COR-L47 (cell line): ENCODE data around the gene SMPD3.

Experiments
- DNase-seq: peaks from one replicate; lab custom pipeline; 2025; lab: John Stamatoyannopoulos, UW

SMPD3 gene

DNA sequence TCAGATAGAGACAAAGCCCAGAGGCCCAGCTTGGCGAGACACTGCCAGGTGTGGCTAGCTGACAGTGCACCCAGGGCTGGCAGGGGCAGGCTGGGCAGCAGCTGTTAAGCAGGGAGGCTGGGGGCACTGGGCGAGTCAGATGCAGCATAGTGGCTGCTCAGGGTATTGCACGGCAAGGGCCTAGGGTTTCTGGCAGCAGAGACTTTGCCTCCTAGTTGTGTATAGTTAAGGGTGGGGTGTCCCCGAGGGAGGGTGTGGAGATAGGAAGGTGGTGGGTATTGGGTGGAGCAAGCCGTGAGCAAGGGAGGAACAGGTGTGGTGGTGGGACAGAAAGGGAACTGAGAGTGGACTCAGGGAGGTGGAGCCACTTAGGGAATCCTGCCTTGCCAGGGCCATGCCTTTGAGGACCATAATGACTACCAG is 66.0 kb downstream of the SMPD3 start:
- DNase-seq: no peak

DNA sequence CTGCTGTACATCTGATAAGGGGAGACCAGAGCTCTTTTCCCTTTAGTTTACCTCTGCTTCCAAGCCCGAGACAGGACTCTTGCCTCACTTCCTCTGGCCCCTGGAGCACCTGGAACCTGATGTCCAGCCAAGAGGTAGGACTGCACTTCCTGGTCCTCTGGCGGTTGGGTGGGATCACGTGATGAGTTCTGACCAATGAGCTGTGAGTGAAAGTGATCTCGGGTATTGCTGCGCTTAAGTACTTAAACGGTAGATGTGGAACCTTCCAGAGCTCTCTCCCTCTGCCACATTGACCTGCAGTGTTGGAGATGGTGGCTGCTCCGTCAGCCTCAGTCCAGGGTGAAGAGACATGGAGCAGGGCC is 67.0 kb downstream of the SMPD3 start:
- DNase-seq: no peak

DNA sequence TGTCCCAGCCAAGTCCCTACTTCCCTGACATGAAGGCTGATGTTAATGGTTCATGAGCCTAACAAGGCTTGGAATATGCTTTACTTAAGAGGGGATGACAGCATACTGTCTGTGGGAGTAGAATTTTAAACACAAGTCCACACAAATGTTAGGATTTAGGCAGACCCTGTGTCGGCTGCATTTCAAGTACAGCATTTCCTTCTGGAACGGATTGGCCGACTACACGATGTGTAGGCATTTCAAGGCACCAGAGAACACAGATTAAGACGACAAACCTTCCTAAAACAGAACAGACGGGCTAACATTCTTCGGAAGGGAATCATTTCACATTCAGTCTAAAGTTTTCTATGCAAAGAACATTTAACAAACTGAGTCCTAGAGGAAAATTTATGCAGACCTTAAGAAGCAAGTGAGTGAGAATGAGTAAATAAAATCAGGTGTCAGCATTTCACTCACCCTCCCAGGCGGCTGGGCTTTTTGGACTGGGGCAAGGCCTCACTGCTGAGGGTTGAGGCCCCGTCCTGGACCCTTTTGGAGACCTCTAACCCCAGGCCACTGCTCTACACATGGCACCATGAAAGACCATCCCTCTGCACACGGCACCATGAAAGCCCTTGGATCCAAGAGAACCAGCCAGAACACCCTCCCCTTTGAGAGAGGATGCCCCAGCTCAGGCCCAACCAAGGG is 67.5 kb downstream of the SMPD3 start:
- DNase-seq: no peak

DNA sequence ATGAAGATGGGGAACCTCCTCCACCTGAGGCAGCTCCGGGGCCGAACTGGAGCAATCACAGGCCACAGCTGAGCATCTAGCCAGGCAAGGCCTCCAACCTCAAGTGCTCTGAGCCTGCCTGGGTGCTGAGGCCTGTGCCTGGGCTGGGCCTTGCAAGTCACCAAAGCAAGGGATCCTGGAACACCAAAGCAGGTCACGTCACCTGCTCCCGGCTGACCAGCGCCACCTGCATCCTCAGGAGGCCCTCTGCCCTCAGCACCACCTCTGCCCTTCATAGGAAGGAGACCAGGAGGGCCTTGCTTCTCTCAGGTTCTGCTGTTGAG is 68.0 kb downstream of the SMPD3 start:
- no peak for DNase-seq

DNA sequence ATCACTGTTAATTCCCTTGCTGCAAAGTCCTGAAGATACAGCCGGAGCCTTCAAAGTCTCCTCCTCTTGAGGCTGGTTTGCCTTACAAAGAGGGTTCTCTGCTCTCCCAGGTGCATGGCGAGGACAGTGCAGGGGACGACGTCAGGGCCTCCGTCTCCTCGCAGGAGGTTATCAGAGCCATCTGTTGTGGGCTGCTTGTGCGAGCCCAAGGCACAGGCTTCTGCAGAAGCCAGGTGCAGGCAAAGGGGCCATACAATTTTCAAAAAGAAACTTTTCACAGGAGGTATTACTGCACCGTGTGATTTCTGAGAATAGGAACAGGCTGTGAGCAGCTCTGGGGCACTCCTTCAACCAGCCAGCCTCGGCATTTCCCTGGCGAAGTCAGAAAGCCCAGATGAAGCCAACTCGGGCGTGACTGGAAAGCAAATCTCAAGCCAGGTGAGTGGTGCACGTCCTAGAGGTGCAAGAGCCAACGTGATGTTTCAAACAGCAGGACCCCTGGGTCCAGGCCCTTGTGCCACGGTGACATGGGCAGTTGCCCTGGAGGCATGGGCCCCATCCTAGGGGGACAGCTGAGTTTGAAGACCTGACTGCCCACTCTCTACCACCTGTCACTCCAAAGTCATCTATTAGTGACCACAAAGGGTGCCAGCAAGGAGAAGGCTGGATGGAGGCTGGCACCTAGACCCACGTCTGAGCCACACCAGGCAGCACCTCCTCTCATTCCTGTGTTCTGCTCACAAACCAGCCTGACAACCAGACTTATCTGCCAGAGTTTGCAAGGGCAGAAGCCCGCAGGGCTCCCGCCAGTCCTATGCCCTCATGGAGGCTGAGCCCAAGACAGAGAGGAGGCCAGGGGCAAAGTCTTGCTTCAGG is 68.6 kb downstream of the SMPD3 start:
- no peak for DNase-seq

DNA sequence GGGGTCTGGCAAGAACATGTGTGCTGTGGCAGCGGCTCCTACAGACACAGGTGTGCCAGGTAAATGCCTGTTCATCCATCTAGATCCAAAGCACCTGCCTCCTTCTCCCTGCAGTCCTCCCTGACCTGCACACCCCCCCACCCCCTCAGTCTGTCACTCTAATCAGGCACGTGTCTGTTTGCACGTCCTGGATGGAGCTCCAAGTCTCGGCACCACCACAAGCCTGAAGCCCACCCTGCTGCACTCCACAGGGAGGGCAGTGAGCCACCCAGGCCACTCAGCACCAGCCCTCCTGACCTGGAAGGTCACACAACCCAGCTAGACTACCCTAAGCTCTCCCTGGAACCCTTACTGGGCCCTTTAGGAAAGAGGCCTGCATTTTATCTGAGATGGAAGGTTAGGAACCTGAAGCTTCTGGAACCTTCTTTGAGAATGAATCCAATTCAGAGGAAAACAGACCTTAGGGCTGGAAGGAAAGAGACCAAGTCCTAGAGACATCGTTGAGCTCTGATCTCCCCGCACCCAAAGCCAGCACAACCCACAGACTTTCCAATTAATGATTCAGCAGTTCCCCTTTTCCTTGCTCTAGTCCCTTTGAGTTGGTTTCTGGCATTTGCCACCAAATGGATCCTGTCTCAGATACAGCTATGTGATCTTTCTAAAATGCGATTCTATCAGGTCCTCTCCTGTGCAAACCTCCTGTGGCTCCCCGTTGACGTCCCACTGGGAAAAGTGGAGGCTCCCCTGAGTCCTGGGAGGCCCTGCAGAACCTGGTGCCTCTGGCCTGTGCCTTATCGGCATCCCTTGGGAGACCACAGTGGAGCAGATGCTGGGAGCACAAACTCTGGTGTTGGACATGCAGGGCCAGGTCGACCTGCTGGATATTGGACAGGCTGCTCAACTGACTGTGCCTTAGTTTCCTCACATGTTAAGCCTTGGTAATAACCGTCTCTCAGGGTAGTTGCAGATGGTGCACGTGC is 69.6 kb downstream of the SMPD3 start:
- DNase-seq: no peak

DNA sequence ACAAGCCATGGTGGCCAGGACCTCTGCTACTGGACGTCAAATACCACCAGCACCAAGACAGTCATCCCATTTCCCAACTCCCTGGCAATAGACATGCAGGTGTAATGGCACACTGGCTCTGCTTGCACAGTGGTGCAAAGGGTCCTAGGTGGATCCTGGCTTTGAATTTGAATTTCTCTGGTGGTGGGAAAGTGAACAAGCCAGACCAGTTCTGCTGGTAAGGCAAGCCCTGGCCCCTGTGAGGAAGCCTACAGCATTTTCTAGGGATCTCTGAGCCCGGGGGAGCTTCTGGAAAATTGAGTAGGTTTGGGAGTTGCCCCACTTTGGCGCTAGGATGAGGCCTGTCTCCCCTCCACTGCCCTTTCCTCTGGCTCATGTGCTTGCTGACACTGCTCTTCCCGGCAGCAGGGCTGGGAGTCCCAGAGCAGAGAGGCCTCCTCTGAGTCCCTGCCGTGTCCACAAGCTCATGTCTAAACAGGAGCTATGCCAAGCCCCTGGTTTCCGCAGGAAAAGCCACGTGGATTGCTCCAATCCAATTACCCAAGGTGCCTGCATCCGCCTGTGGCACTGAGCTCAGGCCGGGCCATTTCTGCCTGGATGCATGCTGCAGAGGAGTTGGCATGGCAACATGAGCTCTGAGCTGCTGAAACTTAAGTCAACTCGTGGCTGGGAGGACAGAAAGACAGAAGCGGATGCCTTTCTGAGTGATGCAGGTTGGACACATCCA is 70.5 kb downstream of the SMPD3 start:
- DNase-seq: no peak

DNA sequence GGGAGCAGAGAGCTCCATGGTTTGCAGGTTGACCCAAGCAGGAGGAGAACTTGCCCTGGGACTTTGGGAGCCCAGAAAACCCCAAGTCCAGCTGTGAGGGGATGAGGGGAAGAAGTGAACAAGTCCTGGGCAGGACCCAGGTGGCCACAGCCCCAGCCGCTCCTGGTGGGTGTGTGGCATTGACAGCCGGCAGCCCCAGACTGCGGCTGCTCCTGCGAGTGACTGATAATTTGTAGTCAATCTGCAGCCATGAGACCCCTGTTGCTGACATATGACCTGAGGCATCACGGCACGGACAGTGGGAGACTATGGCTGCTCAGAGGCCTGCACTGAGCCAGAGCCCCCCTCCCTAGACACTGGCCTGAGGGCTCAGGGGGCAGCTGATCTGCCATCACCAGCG is 71.1 kb downstream of the SMPD3 start:
- no peak for DNase-seq

DNA sequence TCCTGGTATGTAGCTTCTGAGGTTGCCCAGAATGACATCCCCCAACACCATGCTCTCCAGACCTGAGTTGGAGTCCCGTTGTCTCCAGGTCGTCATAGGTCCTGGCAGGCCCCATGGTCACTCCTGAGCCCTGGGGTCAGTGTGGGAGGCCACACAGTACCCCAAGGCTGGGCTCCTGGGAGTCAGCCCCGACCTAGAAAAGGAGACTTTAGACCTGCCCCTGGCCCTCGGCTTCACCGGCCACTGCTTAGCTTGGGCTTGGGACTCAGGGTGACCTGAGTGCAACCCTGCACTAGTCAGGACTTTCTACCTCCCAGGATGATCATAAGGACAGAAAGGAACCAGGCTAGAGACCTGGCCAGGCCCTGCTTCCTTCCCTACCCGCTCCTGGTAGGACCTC is 71.7 kb downstream of the SMPD3 start:
- DNase-seq: no peak

DNA sequence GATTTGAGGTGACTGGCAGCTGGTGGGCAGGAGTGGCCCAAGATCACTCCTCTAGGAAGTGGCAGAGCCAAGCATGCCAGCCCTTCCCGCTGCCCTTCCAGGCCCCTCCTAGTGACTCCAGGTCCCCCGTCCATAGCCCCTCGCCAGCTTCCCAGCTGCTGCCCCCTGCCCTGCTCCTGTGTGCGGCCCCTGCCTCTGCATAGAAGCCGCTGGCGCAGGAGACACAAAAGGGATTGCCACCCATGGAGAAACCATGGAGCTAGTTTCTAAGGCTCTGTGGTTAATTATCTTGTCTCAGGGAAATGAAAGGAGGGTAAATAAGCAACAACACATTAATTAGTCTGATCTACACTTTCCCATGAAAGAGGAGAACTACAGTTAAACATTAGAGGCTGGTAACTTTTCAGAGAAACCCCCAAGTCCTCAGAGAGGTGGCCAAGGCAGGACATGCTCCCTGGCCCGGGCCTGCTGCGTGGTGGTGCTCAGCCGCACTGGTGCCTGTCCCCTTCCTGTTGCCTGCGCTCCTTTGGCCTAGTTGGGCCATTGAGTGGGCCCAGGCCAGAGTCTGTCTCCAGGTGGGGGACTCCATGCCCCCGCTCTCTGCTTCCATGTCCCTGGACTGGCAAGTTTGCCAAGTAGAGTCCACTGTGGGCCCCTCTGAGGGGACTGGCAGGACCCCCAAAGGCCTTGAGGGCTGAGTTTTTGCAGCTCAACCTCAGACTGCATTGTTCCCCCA is 72.3 kb downstream of the SMPD3 start:
- DNase-seq: peak; percentile 74

DNA sequence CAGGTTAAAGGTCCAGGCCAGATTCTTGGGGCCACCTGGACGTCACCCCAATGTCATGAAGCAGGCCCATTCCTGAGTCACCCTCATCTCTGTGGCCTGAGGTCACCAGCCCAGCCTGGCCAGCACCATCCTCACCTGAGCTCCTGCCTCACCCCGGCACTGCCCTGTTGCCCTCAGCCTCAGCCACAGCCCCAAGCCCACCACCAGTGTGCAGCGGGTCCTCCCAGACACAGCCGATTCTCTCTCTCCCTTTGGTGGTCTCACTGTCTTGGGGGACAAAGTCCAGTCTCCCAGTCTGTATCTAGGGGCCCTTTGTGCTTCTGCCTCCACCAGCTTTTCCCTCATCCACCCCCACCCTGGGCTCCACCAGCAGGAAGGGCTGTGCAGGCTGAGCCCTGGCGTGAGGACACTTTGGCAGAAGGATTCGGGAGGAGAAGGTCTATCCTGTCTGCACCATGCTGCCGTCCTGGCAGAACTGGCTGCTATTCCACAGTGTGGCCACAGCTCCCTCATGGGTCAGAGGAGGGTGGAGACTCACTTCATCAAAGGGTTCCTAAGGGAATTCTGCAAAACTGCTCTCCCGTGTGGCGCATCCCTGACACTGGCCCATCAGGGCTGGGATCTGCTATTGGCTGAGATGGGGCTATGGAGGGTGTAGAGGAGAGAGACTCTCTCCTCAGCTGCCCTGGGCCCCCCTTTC is 73.2 kb downstream of the SMPD3 start:
- DNase-seq: peak; percentile 15

DNA sequence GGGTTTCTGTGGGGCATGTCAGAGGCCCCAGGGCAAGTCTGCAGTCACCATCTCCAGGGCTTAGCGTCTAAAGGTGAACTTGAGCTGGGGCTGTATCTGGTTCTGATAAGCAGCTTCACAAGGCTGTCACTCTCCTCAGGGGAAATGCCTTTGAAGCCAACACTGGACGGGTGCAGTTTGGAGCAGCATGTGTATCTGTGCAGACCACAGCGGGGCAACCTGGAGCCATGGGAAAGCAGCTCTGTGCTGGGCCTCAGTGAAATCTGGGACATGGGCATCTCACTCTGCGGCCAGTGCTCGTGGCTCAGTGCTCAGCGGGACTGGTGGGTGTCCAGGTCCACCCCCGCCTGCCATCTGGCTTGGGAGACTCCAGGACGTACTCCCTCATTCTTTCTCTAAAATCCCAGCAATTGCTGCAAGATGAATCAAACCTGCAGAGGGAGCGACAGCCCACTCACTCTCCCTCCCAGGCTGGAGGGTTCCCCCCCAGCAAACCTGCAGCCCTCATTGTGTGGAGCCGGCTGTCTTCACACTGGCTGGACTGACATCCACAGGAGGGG is 74.0 kb downstream of the SMPD3 start:
- no peak for DNase-seq

DNA sequence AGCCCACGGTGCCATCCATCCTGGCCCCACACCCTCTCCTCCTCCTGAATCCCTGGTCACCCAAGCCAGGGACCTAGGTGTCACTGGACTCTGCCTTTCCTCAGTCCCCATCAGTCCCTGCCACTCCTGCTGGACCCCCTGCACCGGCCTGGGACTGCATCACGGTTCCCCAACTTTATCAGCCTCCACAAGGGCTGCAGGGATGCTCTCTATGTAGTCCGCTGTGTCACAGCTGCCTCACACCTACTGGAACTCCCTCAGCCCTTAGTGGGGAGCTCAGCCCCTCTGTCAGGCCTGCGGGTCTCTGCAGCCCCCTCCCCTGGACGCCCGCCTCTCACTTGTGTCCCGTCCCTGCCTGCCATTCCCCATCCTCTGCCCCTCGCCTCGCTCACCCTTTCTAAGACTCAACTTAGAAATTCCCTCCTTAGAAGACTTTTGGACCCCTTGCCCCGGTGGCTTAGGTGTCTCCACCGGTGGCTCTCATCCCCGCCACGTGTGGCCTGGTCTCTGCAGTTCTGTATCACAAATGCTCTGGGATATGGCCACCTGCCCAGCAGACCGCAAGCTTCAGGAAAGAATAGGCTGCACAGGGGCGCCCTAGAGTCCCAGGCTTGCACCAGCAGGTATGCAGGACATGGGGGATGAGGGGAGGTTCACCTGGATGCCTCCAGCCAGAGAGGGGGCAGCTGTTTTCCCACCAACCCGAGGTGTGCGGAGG is 74.6 kb downstream of the SMPD3 start:
- DNase-seq: no peak

DNA sequence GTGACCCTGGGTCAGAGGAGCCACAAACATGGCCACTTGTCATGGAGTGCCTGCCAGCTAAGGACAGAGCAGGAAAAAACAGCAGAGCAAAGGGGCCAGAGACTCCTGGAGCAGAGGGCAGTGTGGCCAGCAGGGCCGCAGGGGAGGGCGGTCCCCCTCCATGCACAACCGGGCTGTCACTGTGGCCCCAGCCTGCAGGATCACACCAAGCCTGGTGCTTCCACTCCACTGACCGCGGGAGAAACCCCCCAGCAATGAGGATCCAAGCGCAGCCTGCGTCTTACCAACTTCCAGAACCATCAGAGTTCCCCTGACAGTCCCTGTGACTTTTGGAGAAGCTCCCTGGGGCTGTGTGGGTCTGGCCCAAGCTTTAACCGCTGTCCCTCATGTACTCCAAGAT is 75.5 kb downstream of the SMPD3 start:
- DNase-seq: no peak

DNA sequence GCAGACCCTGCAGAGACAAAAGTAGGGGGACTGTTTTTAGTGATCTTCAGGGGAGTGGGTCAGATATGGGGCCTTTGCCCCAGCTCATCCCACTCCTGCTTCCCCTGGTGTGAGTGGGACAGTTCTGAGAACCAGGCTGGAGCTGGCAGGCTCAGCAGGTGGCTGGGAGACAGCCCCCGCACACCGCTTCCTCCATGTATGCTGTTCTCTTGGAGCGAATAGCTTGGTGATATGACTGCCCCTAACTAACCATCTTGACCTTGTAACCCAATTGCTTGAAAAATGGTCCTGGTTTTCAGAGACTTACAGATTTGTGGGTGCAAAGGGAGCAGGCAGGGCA is 76.0 kb downstream of the SMPD3 start:
- no peak for DNase-seq

DNA sequence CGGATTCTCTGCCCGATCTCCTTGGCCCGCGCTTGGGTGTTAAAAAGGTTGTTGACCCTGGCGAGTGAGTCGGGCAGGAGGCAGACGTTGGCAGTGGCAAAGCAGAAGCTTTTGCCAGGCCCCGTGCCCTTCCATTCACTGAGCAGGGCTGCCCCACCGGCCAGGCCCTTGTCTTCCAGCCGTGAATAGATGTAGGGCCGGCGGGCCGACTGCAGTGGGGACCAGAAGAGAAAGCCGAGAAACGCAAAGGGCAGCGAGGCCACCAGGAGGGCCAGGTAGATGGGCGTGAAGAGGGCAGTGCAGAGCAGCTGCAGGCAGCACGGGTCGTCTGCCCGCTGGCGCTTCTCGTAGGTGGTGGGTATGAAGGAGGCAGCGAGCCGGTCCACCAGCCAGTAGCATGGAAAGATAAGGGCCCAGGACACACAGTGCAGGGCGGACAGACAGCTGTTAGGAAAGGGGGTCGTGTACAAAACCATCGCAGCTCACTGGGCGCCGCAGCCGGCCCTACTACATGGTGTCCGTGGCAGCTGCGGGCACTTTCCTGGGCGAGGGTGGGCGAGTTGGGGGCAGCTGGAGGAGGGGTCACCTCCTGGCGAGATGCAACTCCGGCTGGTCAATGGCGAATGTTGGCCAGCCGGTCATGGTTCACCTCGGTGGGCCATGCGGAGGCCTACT is 76.5 kb downstream of the SMPD3 start:
- no peak for DNase-seq

DNA sequence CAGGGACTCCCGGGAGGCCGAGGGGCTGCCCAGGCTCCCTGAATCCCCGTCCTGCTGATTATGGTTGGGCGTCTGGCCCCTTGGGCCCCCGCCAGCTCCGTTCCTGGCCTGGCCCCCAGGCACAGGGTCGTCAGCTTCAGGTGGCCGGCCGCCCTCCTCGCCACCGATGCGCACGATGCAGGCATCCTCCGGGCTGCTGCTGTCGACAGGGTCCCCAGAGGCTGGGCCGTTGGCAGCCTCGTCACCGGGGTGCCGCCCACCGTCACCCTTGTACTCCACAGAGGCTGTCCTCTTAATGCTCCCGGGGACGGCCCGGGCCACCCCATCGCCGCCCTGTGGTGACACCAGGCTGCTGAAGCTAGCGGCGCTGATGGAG is 77.0 kb downstream of the SMPD3 start:
- DNase-seq: no peak

DNA sequence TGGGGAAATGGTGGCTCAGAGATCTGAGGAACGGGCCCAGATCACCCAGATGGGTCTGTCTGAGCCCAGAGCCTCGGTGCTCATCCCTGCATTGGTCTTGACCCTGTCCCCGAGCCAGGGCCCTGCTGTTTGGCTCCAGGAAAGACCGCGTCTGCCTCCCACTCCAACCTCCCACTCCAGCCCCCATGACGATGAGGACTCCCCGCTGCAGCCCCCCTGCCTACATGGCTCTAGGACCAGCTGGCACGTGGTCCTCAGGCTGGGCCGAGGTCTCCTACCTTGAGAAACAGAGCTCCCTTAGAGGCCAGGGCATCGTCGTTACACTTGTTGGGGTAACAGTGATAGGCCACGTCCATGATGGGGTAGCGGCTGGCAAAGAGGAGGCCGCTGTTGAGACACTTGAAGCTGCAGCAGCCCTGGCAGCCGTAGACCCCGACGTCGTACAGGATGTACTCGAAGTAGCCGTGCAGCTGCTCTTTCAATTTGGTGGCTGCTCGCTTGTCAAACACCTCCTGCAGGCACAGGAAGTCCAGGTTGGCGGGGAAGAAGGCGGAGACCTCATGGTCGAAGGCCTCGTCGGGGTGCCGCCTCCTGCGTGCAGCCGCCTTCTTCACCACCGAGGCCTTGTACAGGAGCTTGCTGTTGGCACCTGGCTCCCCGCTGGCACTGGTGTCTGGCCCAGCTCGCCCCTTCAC is 77.6 kb downstream of the SMPD3 start:
- no peak for DNase-seq
